ENCODE measurements around the gene ZDHHC12. TPM values are rescaled to one million over a fixed set of nuclear protein-coding genes. Genes with fewer than 3 reads are reported as not detected.

ZDHHC12 gene
- total RNA-seq, 1 donor, result 35.1 TPM

GRCh38 chr9:128705051-128705965 lies 18.6 kb downstream of the ZDHHC12 start:
- peak; percentile 72 for DNase-seq (ENCODE audit: insufficient read length, low spot score, missing footprints)
- Histone ChIP-seq H3K4me2 (ENCODE audit: insufficient read depth, low read length) (no peak overlapping the region), H2AFZ (ENCODE audit: low read length) (no peak overlapping the region), H3K36me3 (ENCODE audit: insufficient read depth, low read length) (no peaks in the 10 kb centered on the region), H3K4me3 (ENCODE audit: insufficient read depth, low read length) (no peak overlapping the region), H3K79me2 (ENCODE audit: insufficient read depth, low read length) (no peaks in the 10 kb centered on the region), H3K4me1 (ENCODE audit: insufficient read depth, low read length) (no peaks in the 10 kb centered on the region), H3K27ac (ENCODE audit: low read depth, low read length) (no peak overlapping the region), H3K9me3 (ENCODE audit: low read depth, low read length) (no peaks in the 10 kb centered on the region), H3K27me3 (ENCODE audit: insufficient read depth, low read length) (no peaks in the 10 kb centered on the region), H4K20me1 (ENCODE audit: insufficient read depth, low read length) (no peaks in the 10 kb centered on the region)
- TF ChIP-seq, protein P1, sequence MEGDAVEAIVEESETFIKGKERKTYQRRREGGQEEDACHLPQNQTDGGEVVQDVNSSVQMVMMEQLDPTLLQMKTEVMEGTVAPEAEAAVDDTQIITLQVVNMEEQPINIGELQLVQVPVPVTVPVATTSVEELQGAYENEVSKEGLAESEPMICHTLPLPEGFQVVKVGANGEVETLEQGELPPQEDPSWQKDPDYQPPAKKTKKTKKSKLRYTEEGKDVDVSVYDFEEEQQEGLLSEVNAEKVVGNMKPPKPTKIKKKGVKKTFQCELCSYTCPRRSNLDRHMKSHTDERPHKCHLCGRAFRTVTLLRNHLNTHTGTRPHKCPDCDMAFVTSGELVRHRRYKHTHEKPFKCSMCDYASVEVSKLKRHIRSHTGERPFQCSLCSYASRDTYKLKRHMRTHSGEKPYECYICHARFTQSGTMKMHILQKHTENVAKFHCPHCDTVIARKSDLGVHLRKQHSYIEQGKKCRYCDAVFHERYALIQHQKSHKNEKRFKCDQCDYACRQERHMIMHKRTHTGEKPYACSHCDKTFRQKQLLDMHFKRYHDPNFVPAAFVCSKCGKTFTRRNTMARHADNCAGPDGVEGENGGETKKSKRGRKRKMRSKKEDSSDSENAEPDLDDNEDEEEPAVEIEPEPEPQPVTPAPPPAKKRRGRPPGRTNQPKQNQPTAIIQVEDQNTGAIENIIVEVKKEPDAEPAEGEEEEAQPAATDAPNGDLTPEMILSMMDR (IDR thresholded peaks at IDR 0.05; ENCODE audit: extremely low read depth, low read depth, low read length), result no peak

DNA sequence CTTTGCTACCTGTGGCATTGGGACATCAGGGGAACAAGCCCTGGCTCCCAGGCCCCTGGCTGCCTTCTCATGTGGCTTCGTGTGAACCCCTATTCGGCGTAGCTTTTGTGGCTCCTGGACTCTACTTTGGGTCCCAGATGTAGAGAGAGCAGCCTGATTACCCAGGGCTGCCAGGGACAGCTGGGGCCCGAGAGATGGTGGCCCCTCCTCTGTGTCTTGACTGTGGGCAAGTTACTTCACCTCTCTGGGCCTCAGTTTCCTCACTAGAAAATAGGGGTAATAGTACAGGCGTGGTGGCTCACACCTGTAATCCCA lies 19.6 kb downstream of the ZDHHC12 start:
- Histone ChIP-seq H3K27ac (ENCODE audit: low read depth, low read length) (no peak overlapping the region), H3K36me3 (ENCODE audit: insufficient read depth, low read length) (no peaks in the 10 kb centered on the region), H3K27me3 (ENCODE audit: insufficient read depth, low read length) (no peaks in the 10 kb centered on the region), H3K9me3 (ENCODE audit: low read depth, low read length) (no peaks in the 10 kb centered on the region), H2AFZ (ENCODE audit: low read length) (no peak overlapping the region), H3K79me2 (ENCODE audit: insufficient read depth, low read length) (no peaks in the 10 kb centered on the region), H3K4me1 (ENCODE audit: insufficient read depth, low read length) (no peaks in the 10 kb centered on the region), H3K4me2 (ENCODE audit: insufficient read depth, low read length) (no peak overlapping the region), H3K4me3 (ENCODE audit: insufficient read depth, low read length) (no peak overlapping the region), H4K20me1 (ENCODE audit: insufficient read depth, low read length) (no peaks in the 10 kb centered on the region)
- DNase-seq (ENCODE audit: insufficient read length, low spot score, missing footprints), result no peak
- TF ChIP-seq, protein P1 (IDR thresholded peaks at IDR 0.05; ENCODE audit: extremely low read depth, low read depth, low read length), result no peak

- Histone ChIP-seq H3K4me1 (ENCODE audit: insufficient read depth, low read length) (no peaks in the 10 kb centered on the region), H4K20me1 (ENCODE audit: insufficient read depth, low read length) (no peaks in the 10 kb centered on the region), H3K79me2 (ENCODE audit: insufficient read depth, low read length) (no peaks in the 10 kb centered on the region), H2AFZ (ENCODE audit: low read length) (peak overlapping the region; percentile 88), H3K9me3 (ENCODE audit: low read depth, low read length) (no peaks in the 10 kb centered on the region), H3K4me3 (ENCODE audit: insufficient read depth, low read length) (peak overlapping the region; percentile 80), H3K27ac (ENCODE audit: low read depth, low read length) (no peak overlapping the region), H3K27me3 (ENCODE audit: insufficient read depth, low read length) (no peaks in the 10 kb centered on the region), H3K36me3 (ENCODE audit: insufficient read depth, low read length) (no peaks in the 10 kb centered on the region), H3K4me2 (ENCODE audit: insufficient read depth, low read length) (peak overlapping the region; percentile 84)
- TF ChIP-seq, protein P1 (IDR thresholded peaks at IDR 0.05; ENCODE audit: extremely low read depth, low read depth, low read length), result no peak
- peak; percentile 62 for DNase-seq (ENCODE audit: insufficient read length, low spot score, missing footprints)
These were observed 20.1 kb downstream of the ZDHHC12 start for GRCh38 chr9:128703616-128704355.
